Activated effector memory CD4-positive, alpha-beta T cell treated with Interleukin-2 at 50 U/mL for 16 hours (primary cell): ENCODE results near the gene CD79A.

Experiments used
- DNase-seq: peaks from one replicate; pipeline ENCODE4 v3.0.0-alpha.2; 2020

The CD79A gene

DNA sequence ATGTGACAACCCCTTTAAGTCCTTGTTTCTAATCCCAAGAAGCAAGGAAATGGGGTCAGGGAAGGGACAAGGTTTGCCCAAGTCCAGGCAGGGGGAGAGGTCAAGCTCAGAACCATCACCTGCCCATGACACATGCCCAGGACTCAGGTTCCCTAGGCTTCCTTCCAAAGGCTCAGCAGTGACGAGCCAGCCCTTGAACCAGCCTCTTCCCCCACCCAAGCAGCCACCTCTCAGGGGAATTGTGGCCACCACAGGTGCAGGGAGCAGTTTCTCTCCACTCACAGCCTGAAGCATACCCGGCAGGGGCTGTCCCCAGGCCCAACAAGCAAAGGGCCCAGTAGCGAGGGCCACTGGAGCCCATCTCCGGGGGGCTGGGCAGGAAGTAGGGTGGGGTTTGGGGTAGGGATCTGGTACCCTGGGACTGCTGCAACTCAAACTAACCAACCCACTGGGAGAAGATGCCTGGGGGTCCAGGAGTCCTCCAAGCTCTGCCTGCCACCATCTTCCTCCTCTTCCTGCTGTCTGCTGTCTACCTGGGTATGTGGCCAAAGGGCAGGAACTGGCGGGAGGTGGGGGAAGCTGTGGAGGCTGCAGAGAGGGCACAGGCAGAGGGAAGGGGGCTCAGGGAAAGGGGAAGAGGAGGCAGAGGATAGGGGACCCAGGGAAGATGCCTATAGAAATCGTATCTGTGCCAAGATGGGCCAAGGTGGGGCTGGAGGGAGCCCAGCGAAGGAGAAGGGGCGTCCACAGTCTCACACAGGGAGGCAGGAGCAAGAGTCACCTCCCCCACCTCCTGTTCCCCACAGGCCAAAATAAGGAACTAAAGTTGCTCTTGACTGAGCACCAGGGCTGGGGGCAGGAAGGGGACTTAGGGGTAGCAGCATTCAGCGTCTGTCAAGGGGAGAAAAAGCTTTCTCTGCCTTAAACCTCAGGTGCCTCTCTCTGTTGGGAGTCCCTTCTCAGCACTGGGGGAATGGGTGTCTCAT, at the start of gene CD79A:
TSS of gene CD79A (plus strand) at position 433 of the 986 bp plus-strand sequence. CDS start at position 459, 26 bp downstream.
- DNase-seq = no peak

DNA sequence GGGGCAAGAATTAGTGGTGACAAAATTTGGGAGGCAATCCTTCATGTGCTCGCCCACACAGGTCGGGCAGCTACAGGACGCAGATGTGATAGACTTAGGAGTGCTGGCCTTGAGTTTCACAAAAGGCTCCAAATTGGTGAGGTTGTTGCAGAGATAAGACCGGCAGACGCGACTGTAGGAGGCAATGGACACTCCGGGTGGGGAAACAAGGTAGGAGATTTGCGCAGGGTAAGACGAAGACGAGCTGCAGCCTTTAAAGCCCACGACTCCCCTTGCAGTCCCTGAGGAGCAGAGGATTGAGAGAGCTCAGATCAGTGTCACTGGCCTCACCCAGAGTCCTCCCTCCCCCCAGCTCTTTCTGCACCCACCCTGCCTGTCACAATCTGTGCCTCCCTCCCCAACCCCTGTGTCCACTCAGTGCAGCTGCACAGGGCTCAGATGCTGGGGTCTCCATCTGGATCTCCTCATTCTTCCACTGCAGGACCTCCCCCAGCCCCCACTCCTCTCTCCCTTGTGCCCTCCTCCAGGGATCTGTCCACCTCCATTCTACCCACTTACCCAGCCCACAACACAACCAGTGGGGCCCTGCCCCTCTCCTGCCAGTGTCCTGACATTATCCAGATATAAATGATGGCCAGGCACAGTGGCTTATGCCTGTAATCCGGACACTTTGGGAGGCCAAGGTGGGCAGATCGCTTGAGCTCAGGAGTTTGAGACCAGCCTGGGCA, 38.9 kb upstream of the CD79A start:
- no peak for DNase-seq

DNA sequence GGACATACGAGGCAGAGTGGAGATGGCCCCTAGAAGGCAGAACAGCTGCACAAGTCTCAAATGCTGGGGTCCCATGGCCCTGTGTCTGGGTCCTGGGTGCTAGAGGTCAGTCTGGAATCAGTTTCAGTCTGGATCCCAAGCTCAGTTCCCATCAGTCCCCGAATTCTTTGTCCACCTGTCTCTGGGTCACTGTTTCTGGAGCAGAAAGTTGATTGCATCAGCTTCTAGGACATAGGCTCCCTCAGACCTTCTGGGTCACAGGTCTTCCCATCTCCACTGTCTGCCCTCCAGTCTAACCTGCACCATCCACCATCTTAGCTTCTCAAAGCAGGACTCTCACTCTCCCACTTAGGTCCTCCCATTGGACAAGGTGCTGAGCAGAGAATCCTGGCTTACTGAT, 37.9 kb upstream of the CD79A start:
- DNase-seq = no peak

DNA sequence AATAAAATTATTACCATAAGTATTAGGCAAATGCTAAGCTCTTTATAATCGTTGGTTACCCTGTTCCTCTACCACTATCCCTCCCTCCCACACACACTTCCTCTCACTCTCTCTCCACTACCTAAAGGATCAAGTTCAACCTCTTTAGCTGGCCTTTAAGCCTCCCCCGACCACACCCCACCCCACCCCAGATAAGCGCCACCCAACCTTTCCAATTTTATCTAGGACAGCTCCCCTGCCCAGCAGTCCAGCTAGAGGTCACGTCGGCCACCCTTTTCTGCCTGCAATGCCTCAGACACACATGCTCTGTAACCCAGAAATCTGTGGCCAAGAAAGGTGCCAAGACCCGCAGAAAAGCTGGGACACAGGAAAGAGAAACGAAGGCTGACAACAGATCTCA, 33.7 kb upstream of the CD79A start:
- DNase-seq = no peak

DNA sequence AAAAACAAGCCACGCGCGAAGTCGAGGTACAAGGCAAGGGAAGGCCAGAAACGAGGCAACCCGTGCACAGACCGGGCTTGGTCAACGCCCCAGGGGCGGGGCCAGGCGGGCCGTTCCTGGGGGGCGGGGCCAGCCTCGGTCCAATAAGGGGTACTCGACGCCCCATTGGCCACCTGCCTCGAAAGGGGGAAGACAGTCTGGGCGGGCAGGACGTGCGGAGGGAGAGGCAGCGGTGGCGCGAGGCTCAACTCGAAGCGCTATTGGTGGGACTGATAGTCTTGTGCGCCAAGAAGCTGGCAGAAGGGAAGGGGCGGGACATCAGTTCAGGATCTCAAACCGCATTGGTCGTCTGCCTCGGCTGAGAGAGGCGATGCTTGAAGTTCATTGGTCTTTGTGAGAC, 32.5 kb upstream of the CD79A start, which contains the start of gene LYPD4:
TSS of gene LYPD4 (minus strand) at position 83 of the 400 bp plus-strand sequence. CDS start 5,398 bp downstream, outside the sequence.
- no peak for DNase-seq

DNA sequence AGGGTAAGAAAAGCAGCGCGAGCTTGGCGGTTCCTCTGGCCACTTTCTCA, 32.3 kb upstream of the CD79A start, which contains the start of gene DMRTC2:
TSS of gene DMRTC2 (plus strand) at position 42 of the 50 bp plus-strand sequence. CDS start 2,387 bp downstream, outside the sequence.
- no peak for DNase-seq

DNA sequence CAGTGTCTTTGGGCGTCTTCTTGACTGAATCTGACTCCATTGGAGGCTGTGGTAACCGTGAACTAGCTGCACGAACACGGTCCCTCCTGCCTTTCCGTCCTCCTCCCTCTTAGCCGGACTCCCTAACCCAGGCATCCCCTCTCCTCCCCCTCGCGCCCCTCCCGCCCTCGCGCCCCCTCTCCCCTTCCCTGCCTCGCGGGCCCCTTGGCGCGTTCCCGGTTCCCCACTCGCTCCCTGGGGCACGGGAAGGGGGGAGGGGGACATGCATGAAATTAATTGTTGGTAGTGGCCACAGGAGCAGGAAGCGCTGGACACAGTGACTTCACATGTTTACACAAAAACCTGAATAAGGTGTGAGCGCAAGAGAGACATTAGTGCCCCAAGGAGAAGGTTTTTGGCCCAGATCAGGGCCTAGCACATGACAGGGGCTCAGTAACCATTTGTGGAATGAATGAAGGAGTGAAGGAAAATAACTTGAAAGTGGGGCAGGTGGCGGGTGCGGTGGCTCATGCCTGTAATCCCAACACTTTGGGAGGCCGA, 32.0 kb upstream of the CD79A start:
- DNase-seq = no peak

DNA sequence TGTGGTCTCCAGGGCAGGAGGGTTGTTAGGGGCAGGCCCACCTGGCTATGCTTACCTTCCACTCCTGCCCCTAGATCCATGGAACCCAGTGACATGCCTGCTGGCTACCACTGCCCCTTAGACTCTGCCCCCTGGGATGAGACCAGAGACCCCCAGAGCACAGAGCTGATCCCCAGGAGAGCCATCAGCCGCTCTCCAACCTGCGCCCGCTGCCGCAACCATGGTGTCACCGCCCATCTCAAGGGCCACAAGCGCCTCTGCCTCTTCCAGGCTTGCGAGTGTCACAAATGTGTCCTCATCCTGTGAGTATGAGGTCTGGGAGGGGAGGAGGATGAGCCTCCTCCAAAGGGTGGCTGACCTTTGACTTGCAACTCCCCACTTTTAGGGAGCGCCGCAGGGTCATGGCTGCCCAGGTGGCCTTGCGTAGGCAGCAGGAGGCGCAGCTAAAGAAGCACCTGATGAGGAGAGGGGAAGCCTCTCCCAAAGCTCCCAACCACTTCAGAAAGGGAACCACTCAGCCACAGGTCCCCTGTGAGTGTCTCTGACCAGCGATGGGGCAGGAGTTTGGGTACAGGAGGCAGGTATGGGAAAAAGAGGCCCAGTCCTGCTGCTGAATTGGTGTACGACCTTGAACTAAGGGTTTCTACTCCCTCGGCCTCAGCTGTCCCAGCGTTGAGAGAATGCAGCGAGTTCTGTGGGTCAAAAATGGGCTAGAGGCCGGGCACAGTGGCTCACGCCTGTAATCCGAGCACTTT, 29.6 kb upstream of the CD79A start:
- no peak for DNase-seq

DNA sequence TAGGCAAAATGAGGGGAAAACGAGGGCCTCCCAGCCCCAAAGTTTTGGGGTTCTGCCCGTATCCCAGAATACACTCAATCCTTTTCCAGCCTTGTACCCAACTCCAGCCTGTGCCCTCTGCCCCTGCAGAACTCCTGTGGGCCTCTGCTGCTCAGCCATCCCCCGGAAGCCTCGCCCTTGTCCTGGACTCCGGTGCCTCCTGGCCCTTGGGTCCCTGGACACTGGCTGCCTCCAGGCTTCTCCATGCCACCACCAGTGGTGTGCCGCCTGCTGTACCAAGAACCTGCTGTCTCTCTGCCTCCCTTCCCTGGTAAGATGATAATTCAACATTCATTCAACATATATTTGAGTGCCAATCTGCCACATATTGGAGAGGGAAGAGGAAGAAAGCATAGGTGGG, 28.4 kb upstream of the CD79A start:
- DNase-seq = no peak

DNA sequence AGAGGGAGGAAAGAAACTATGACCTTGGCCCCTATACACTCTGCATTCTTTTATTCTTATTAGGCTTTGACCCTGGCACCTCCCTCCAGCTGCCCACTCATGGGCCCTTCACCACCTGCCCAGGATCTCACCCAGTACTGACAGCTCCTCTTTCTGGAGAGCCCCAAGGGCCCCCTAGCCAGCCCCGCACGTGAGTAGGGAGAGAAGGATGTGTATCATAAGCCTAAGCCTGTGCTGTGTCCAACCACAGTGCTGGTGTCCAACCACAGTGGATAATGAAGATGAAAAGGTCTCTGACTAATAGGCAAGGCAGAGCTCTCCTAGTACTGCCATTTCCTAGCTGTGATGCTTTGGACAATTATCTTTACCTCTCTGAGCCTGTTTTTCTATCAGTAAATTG, 28.0 kb upstream of the CD79A start:
- DNase-seq = no peak

DNA sequence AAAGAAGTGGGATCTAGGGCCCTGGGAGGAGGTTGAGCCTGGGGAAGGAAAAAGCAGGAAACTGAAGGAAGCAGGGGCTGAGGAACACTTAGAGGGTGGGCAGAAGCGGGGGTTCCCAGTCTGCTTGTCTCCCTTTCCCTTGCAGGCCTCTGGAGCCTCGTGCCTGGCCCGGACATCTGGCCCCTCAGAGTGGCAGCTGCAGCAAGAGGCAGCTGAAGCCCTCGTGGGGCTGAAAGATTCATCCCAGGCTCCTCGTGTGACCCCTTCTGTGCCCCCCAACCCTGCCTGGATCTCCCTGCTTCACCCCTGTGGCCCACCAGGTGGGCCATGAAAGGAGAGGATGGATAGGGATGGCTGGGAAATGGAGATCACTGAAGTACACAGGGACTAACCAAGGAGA, 26.7 kb upstream of the CD79A start:
- no peak for DNase-seq

DNA sequence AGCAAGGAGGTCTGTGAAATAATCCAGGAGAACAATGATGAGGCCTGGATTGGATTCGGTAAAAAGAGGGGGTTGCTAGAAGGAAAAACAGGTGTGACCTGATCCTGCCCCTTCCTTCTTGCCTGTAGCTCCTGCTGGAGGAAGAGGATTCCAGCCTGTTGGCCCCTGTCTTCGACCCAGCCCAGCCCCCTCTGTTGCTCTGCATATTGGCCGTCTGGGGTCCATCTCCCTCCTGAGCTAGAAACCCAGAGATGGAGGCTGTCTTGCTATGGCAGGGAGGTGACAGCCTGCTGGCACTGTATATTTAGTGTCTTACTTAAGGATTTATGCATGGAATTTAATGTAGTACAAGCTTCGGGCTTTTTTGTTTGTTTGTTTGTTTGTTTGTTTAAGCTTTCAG, 25.6 kb upstream of the CD79A start:
- DNase-seq = no peak

DNA sequence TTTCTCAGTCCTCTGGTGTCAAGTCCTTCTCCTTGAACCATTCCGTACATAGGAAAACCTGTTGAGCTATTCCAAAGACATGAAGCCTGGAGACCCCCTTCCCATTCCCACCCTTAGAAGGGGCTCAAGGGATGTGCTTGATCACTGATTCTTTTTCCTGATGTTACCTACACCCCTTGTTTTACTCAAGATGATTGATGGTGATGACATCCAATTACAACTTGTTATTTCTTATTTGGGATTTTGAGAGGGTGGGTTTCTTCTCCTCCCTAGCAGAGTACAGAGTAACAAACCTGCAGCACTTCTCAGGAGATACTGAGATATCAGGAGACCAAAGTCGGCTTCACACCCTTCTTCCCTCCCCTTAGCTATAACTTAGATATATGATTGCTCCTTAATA, 23.7 kb upstream of the CD79A start:
- no peak for DNase-seq

DNA sequence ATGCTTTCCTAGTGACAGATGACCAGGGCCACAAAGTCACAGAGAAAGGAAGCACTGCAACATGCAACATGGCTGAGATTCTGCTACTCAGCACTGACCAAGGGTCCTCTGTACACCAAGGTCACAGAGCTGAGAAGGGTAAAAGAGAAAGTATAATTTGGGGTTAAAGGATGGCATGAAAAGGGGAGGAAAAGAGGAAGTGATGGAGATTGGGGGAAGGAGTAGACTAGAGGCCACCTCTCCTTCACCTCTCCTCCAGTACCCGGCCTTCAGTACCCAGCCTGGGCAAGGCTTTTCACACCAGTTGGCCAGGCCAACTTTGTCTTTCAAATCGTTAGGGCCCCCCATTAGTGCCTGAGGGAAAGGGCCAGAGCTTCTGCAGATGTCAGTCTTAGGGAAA, 23.3 kb upstream of the CD79A start:
- no peak for DNase-seq

DNA sequence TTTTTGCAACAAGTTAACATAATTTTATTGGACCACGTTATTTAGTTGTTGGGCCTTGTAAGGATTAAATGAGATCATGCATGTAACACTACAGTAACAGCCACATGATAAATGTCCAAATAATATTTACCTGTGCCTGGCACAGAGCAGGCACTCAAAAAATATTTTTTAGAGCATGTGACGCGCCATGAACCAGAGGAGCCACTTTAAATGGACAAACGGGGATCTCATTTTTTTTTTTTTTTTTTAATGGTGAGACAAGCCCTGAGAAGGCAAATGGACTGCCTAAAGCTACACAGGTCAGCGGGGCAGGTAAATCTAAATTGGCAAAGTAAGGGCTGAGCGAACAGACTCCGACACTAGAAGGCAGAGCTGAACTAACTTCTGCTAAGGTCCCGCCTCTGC, 17.9 kb upstream of the CD79A start:
- no peak for DNase-seq

DNA sequence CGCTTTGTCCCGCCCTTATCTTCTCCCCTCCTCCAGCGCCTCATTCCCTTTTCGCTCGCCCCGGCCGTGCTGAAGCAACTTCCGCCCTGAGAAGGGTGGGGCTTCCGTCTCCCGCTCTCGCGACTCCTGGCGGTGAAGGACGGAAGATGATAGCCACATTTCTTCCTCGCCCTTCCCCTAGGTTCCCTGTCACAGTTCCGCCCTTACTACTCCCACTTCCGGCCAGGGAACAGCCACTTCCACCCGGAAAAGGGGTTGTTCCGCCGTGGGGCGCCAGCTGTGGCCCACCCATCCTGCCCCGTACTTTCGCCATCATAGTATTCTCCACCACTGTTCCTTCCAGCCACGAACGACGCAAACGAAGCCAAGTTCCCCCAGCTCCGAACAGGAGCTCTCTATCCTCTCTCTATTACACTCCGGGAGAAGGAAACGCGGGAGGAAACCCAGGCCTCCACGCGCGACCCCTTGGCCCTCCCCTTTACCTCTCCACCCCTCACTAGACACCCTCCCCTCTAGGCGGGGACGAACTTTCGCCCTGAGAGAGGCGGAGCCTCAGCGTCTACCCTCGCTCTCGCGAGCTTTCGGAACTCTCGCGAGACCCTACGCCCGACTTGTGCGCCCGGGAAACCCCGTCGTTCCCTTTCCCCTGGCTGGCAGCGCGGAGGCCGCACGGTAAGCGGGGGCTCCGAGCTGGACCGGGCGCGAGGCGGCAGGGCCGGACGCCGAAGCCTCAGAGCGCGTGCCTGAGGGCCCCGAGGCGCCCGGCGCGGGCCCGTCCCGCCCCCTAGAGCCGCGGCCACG, 17.3 kb upstream of the CD79A start, which contains the start of gene RPS19:
TSS of gene RPS19 (plus strand) at position 638 of the 801 bp plus-strand sequence. CDS start 520 bp downstream, outside the sequence.
- DNase-seq = peak; percentile 98

DNA sequence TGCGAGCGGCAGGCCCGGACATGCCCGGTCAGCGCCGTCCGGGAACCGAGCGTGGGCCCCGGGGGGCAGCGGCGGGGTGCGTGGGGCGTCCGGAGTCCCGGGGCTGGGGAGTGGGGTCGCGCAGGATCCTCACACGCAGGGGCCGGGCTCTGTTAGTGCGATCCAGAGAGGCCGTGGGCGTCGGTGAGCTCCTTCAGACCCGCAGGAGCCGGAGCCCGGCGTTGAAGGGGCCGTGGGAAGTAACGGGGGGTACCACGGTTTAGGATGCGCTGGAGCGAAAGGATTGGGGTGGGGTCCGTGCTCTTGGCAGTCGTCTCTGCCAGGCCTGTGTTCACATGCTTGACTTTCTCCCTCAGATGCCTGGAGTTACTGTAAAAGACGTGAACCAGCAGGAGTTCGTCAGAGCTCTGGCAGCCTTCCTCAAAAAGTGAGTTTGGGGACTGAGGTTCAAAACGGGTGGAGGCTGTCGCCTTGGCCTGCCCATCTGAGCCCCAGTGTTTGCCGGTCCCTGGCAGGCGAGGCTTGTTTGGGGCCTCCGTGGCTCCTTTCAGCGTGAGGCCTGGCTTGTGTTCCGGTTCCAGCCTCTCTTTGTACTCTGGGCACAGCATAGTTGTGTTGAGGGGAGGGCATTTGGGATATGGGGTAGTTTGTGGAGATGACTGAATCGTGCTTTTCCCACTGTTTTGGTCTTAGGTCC, 16.5 kb upstream of the CD79A start:
- no peak for DNase-seq

DNA sequence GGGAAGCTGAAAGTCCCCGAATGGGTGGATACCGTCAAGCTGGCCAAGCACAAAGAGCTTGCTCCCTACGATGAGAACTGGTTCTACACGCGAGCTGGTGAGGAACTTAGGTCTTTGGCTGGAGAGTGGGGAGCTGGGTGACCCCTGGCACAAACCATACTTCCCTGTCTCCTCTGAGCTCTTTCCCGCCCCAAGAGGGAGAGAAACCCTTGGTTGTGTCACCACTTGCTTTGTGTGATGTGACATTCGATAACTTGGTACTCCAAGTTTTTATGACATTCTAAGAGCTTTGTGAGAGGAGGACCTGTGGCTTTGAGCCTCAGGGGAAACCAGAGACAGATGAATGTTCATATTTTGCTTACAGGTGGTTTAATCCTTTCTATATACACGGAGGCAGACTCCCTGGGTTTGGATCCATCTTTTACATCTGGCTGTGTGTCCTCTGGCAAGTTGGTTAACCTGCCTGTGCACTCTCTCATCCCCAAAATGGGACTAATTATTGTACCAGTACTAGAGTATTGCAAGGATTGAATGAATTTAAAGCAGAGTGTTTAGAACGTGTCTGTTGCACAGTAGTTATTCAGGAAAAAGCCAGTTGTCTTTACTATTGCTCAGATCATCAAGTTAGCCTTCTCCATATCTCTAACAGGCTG, 15.8 kb upstream of the CD79A start:
- DNase-seq = no peak

DNA sequence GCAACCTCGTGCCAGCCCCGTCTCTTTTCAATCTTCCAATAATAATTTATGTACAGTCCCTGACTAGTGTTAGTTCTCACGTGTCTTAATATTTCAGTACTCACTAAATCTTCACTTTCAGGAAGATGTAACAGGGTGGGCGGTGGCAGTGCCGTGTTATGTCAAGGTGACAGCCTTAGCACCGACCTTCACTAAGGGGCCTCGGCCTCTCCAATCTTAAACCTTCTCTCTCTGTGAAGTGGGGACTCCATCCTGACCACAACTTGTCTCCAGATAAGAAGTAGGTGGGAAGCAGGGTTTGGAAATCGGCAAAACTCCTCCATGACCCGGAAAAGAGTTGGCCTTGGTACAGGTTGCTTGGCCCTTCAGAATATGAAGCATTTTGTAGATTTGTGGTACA, 15.2 kb upstream of the CD79A start:
- DNase-seq = no peak

DNA sequence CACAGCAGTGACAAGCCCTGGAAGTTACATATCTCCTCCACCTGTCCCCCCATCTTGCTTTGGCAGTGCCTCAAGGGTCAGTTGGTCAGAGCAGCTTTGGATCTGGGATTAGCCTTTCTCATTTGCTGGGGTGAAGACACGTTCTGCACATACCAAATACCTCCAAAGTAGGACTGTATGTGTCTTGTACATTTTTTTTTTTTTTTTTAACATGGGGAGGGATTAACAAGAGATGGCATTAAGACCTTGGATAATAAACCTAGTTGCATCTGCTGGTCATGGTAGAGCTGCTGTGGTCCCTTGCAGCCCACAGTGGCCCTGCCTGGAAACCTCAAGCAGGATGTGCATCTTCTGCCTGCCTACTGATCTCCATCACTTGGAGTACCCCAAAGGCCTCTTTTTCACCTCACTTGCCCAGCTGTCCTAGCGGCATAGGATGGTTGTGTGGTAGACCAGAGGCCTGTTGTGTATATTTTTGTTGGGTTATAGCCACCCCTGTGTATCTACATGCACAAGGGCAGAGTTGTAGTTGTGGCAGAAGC, 14.6 kb upstream of the CD79A start:
- no peak for DNase-seq
